ENCODE results near the gene ST8SIA1. TPM values are rescaled to one million over a fixed set of nuclear protein-coding genes. Genes with fewer than 3 reads are reported as not detected.
A peak's percentile ranks its signal among the peaks of the same experiment; 100 is the strongest.

ST8SIA1 gene
- total RNA-seq, 2 experiments from 2014 or later: 9.5 to 9.6 TPM

DNA sequence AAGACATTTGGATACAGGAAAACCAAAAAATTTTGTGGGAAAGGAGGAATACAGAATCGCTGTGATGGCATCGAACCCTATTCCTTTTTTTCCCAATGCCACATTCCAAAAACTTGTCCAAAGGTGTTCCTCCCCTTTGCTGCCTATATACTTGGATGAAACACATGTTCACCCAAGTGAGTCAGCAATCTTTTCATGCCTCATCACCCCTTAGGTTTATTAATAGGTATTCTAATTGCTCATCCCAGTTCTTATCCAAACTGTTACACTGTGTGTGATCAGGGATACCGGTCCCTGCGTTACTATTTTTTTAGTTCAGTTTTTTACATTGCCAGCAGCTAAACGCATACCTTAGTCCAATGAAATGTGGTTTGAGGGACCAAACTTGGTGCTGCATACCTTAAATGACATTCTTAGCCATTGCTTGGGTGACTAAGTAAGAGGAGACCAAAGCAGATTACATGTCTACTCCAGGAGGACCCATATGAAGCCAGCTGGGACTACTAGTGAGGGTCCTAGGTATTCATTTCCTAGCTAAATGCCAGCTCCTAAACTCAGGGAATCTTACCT, 20.6 kb upstream of the ST8SIA1 start:
- no peak overlapping the region for H3K4me3 Mint-ChIP-seq
- H3K9me3 Mint-ChIP-seq: no peaks in the 10 kb centered on the region
- DNase-seq: no peak
- H3K4me1 Mint-ChIP-seq (ENCODE audit: low read depth): peaks cover 3% of the 10 kb centered on the region
- intact Hi-C loops (cut with micrococcal nuclease): no loop called here
- ChIA-PET CTCF (interaction anchor here (1.0 kb wide), 1 partner anchor 88 kb away, joined by 3 read pairs; no protein-coding TSS in a partner anchor), POLR2A (no interaction called here)
- H3K27me3 Mint-ChIP-seq: no peaks in the 10 kb centered on the region
- H3K27ac Mint-ChIP-seq: no peak overlapping the region
- H3K36me3 Mint-ChIP-seq: no peaks in the 10 kb centered on the region

DNA sequence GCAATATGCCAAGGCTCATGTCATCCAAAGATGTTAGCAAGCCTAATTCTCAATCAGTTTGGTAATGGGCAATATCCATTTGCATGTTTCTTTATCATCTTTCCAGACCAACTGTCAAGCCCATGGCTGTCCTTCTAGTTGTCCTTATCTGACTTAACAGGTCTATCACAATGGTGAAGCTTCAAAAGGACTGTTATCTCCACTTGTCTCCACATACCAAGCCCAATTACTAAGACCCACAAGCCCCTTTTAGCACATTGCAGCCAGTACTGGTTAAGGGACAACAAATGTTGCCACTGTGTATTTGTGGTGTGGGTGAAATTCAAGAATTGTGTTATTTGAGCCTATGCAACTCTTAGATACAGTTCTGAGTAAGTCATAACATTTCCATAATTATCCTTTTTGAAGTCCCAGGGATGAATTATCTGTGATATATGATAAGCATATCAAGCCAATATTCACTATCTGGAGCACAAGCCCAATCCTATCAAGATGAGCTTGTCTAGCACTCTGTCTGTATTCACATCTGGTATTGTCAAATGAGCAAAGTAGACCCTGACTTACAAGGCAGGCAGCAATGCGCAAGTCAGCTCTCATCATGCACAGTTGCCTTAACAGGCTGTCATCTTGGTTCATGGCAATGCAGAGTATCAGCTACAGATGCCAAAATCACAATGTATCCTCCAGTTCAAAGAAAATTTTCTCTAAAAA, 19.3 kb upstream of the ST8SIA1 start:
- ChIA-PET CTCF (no interaction called here), POLR2A (no interaction called here)
- no peaks in the 10 kb centered on the region for H3K9me3 Mint-ChIP-seq
- H3K36me3 Mint-ChIP-seq: no peaks in the 10 kb centered on the region
- peaks cover 3% of the 10 kb centered on the region for H3K4me1 Mint-ChIP-seq (ENCODE audit: low read depth)
- no peak overlapping the region for H3K27ac Mint-ChIP-seq
- no peaks in the 10 kb centered on the region for H3K27me3 Mint-ChIP-seq
- intact Hi-C loops (cut with micrococcal nuclease): no loop called here
- no peak for DNase-seq
- H3K4me3 Mint-ChIP-seq: no peak overlapping the region

DNA sequence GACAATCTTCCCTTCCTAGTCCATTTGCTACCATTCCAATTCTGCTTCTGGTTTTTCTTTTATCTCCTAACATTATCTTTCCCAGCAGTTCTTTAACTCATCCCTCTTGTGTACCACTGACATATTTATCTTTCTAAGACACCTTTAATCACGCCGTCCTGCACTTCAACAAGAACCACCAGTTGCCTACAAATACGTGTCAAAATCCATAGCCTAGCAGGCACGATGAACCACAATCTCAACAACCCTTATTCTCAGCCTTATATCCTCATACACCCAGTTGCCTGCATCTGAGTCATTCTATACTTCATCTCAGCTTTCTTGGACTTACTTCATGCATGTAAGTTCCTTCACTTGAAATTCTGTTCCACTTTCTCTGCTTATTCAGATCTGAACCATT, 16.4 kb upstream of the ST8SIA1 start:
- DNase-seq: no peak
- Mint-ChIP-seq H3K4me3 (no peak overlapping the region), H3K4me1 (ENCODE audit: low read depth) (peaks cover 3% of the 10 kb centered on the region), H3K27ac (no peak overlapping the region), H3K36me3 (no peaks in the 10 kb centered on the region), H3K9me3 (peaks cover 3% of the 10 kb centered on the region), H3K27me3 (no peaks in the 10 kb centered on the region)
- CTCF ChIA-PET: interaction anchor here (0.9 kb wide), 1 partner anchor 15 kb away, joined by 4 read pairs; no protein-coding TSS in a partner anchor
- POLR2A ChIA-PET: no interaction called here
- intact Hi-C loops (cut with micrococcal nuclease): no loop called here

GRCh38 chr12:22348208-22348607, 13.7 kb upstream of the ST8SIA1 start:
- H3K4me1 Mint-ChIP-seq (ENCODE audit: low read depth): peaks cover 3% of the 10 kb centered on the region
- peaks cover 3% of the 10 kb centered on the region for H3K9me3 Mint-ChIP-seq

GRCh38 chr12:22340143-22340542, 5.6 kb upstream of the ST8SIA1 start:
- no peak for DNase-seq
- CTCF ChIA-PET: no interaction called here
- POLR2A ChIA-PET: no interaction called here
- peaks cover 12% of the 10 kb centered on the region for H3K9me3 Mint-ChIP-seq
- no peaks in the 10 kb centered on the region for H3K27me3 Mint-ChIP-seq
- no peak overlapping the region for H3K27ac Mint-ChIP-seq
- intact Hi-C loops (cut with micrococcal nuclease): no loop called here
- H3K36me3 Mint-ChIP-seq: peaks cover 6% of the 10 kb centered on the region
- peaks cover 9% of the 10 kb centered on the region for H3K4me1 Mint-ChIP-seq (ENCODE audit: low read depth)
- H3K4me3 Mint-ChIP-seq: no peak overlapping the region

More at GRCh38 chr12:22348208-22348607, 13.7 kb upstream of the ST8SIA1 start:
- POLR2A ChIA-PET: no interaction called here
- no peak for DNase-seq
- CTCF ChIA-PET: no interaction called here
- H3K27ac Mint-ChIP-seq: no peak overlapping the region
- intact Hi-C loops (cut with micrococcal nuclease): no loop called here
- H3K27me3 Mint-ChIP-seq: no peaks in the 10 kb centered on the region
- H3K36me3 Mint-ChIP-seq: no peaks in the 10 kb centered on the region
- H3K4me3 Mint-ChIP-seq: no peak overlapping the region

GRCh38 chr12:22339691-22340090, 5.2 kb upstream of the ST8SIA1 start:
- POLR2A ChIA-PET: no interaction called here
- H3K4me3 Mint-ChIP-seq: no peak overlapping the region

GRCh38 chr12:22335794-22336166, 1.3 kb upstream of the ST8SIA1 start:
- peak overlapping the region; percentile 90 for H3K4me3 Mint-ChIP-seq
- peak overlapping the region; percentile 89 for H3K27ac Mint-ChIP-seq
- intact Hi-C loops (cut with micrococcal nuclease): loop anchor here (1.0 to 2.0 kb wide), 10 partner anchors 14 to 252 kb away; no protein-coding TSS in a partner anchor
- ChIA-PET CTCF (interaction anchor here (0.6 to 2.1 kb wide), 48 partner anchors 9 to 638 kb away, joined by 3 to 22 read pairs (median 4); partner anchors contain the start of genes CMAS and ETNK1), POLR2A (interaction anchor here (0.6 to 1.3 kb wide), 11 partner anchors 14 to 234 kb away, joined by 3 to 12 read pairs (median 3); no protein-coding TSS in a partner anchor)
- peaks cover 6% of the 10 kb centered on the region for H3K36me3 Mint-ChIP-seq
- no peak for DNase-seq
- H3K27me3 Mint-ChIP-seq: no peaks in the 10 kb centered on the region
- H3K4me1 Mint-ChIP-seq (ENCODE audit: low read depth): peaks cover 38% of the 10 kb centered on the region
- H3K9me3 Mint-ChIP-seq: peaks cover 2% of the 10 kb centered on the region

More at GRCh38 chr12:22339691-22340090, 5.2 kb upstream of the ST8SIA1 start:
- Mint-ChIP-seq H3K27ac (no peak overlapping the region), H3K4me1 (ENCODE audit: low read depth) (peaks cover 9% of the 10 kb centered on the region), H3K27me3 (no peaks in the 10 kb centered on the region), H3K9me3 (peaks cover 12% of the 10 kb centered on the region), H3K36me3 (peaks cover 7% of the 10 kb centered on the region)
- intact Hi-C loops (cut with micrococcal nuclease): no loop called here
- CTCF ChIA-PET: no interaction called here
- DNase-seq: no peak

- CTCF ChIA-PET: interaction anchor here (1.2 to 2.1 kb wide), 4 partner anchors 15 to 636 kb away, joined by 3 to 22 read pairs (median 11); no protein-coding TSS in a partner anchor
- H3K36me3 Mint-ChIP-seq: peaks cover 6% of the 10 kb centered on the region
- DNase-seq: peak; percentile 47
- no peaks in the 10 kb centered on the region for H3K27me3 Mint-ChIP-seq
- peaks cover 57% of the 10 kb centered on the region for H3K4me1 Mint-ChIP-seq (ENCODE audit: low read depth)
- no peaks in the 10 kb centered on the region for H3K9me3 Mint-ChIP-seq
- H3K4me3 Mint-ChIP-seq: peak overlapping the region; percentile 90
- intact Hi-C loops (cut with micrococcal nuclease): loop anchor here (2.0 to 5.0 kb wide), 4 partner anchors 143 to 637 kb away; partner anchors contain the start of gene C2CD5
- POLR2A ChIA-PET: interaction anchor here (0.9 to 1.3 kb wide), 4 partner anchors 12 to 212 kb away, joined by 3 to 5 read pairs (median 5); no protein-coding TSS in a partner anchor
- H3K27ac Mint-ChIP-seq: peak overlapping the region; percentile 89
Measured at GRCh38 chr12:22333713-22334409, 646 bp downstream of the ST8SIA1 start.

GRCh38 chr12:22333186-22333712, 1.3 kb downstream of the ST8SIA1 start:
- intact Hi-C loops (cut with micrococcal nuclease): loop anchor here (5.0 kb wide), 2 partner anchors 209 to 636 kb away; partner anchors contain the start of gene C2CD5
- CTCF ChIA-PET: interaction anchor here (0.8 to 1.2 kb wide), 4 partner anchors 14 to 635 kb away, joined by 3 to 5 read pairs (median 4); no protein-coding TSS in a partner anchor
- Mint-ChIP-seq H3K9me3 (no peaks in the 10 kb centered on the region), H3K27me3 (no peaks in the 10 kb centered on the region), H3K4me3 (peak overlapping the region; percentile 90), H3K36me3 (peaks cover 6% of the 10 kb centered on the region), H3K27ac (peak overlapping the region; percentile 83), H3K4me1 (ENCODE audit: low read depth) (peaks cover 63% of the 10 kb centered on the region)
- POLR2A ChIA-PET: interaction anchor here (0.6 to 1.3 kb wide), 5 partner anchors 12 to 292 kb away, joined by 3 to 5 read pairs (median 5); partner anchors contain the start of gene ETNK1
- DNase-seq: peak; percentile 39

DNA sequence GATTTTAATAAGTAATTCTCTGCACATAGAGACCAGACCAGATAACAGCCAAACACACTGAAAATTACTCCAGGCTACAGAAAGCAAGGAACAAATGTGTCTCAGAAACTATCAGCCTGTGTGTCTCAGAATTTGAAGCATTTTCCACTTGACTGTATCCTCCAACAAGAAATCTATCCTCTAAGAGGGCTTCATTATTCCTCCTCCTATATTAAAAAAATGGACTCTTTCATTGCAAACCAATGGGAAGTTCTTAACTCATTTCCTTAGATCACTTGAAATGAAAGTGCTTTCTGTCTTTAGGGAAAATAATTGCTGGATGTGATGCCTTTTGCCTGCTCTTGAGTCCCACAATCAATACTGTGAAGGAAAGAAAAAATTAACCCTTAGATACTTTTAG, 2.3 kb downstream of the ST8SIA1 start:
- Mint-ChIP-seq H3K9me3 (no peaks in the 10 kb centered on the region), H3K36me3 (peaks cover 6% of the 10 kb centered on the region), H3K4me1 (ENCODE audit: low read depth) (peaks cover 71% of the 10 kb centered on the region), H3K27ac (peak overlapping the region; percentile 83), H3K27me3 (no peaks in the 10 kb centered on the region), H3K4me3 (peak overlapping the region; percentile 90)
- intact Hi-C loops (cut with micrococcal nuclease): loop anchor here (5.0 kb wide), 2 partner anchors 210 to 635 kb away; partner anchors contain the start of gene C2CD5
- no peak for DNase-seq
- ChIA-PET CTCF (interaction anchor here (1.1 to 1.2 kb wide), 3 partner anchors 13 to 634 kb away, joined by 3 to 4 read pairs (median 4); no protein-coding TSS in a partner anchor), POLR2A (no interaction called here)

- CTCF ChIA-PET: interaction anchor here (1.4 kb wide), 2 partner anchors 117 to 208 kb away, joined by 3 to 6 read pairs; no protein-coding TSS in a partner anchor
- Mint-ChIP-seq H3K4me3 (peak overlapping the region; percentile 39), H3K27ac (peak overlapping the region; percentile 67), H3K4me1 (ENCODE audit: low read depth) (peaks cover 79% of the 10 kb centered on the region), H3K9me3 (no peaks in the 10 kb centered on the region), H3K36me3 (peaks cover 4% of the 10 kb centered on the region), H3K27me3 (no peaks in the 10 kb centered on the region)
- intact Hi-C loops (cut with micrococcal nuclease): loop anchor here (5.0 kb wide), 2 partner anchors 213 to 632 kb away; partner anchors contain the start of gene C2CD5
- POLR2A ChIA-PET: no interaction called here
- no peak for DNase-seq
Measured at GRCh38 chr12:22329621-22330020, 4.9 kb downstream of the ST8SIA1 start.
